ENCODE results near the gene PHYHIPL. TPM values are rescaled to one million over a fixed set of nuclear protein-coding genes. Genes with fewer than 3 reads are reported as not detected.

PHYHIPL gene
- total and polyA plus RNA-seq, 2 of the 8 experiments (the other 6 are each of a cell fraction or from before 2014, with no cell fraction given), result 0.23 to 0.48 TPM

GRCh38 chr10:59225211-59225610, 48.8 kb downstream of the PHYHIPL start:
- Histone ChIP-seq H3K4ac (replicated peaks; ENCODE audit: insufficient read length, low read depth, low read length) (no peak overlapping the region), H3K27me3 (replicated peaks in 1 of 4; ENCODE audit: control insufficient read depth in 3 of 4, extremely low read depth in 1 of 4, insufficient read depth in 3 of 4, low read length in 3 of 4) (no peaks in the 10 kb centered on the region), H2BK15ac (ENCODE audit: low read length) (no peak overlapping the region), H2BK5ac (ENCODE audit: low read depth, low read length) (no peak overlapping the region), H3K4me1 (replicated peaks in 1 of 4; ENCODE audit: control insufficient read depth in 3 of 4, insufficient read depth in 4 of 4, low read length in 3 of 4) (no peaks in the 10 kb centered on the region), H2BK12ac (ENCODE audit: low read depth, low read length) (no peak overlapping the region), H3K4me3 (ENCODE audit: extremely low read depth in 1 of 4, insufficient read depth in 2 of 4, low read depth in 3 of 4, low read length in 4 of 4) (no peak overlapping the region), H3K14ac (ENCODE audit: insufficient read length) (no peak overlapping the region), H2AK5ac (ENCODE audit: low read depth, low read length) (no peak overlapping the region), H4K91ac (replicated peaks; ENCODE audit: insufficient read length, low read length) (no peak overlapping the region), H3K79me2 (ENCODE audit: control insufficient read depth in 1 of 2, insufficient read depth in 2 of 2, low read length in 2 of 2) (no peaks in the 10 kb centered on the region), H3K23me2 (ENCODE audit: low read depth, low read length) (no peaks in the 10 kb centered on the region), H3K27ac (ENCODE audit: low read depth, low read length) (no peak overlapping the region), H3K9ac (replicated peaks in 1 of 4; ENCODE audit: extremely low read depth in 1 of 4, low read depth in 3 of 4, low read length in 3 of 4) (no peak overlapping the region), H3K9me3 (ENCODE audit: insufficient read depth in 2 of 2, low read depth in 1 of 2, low read length in 1 of 2) (no peaks in the 10 kb centered on the region), H4K5ac (ENCODE audit: insufficient read length, low read depth, low read length) (no peak overlapping the region), H3K18ac (ENCODE audit: extremely low read depth, low read length) (no peak overlapping the region), H3K4me2 (ENCODE audit: insufficient read depth in 1 of 2, low read depth in 2 of 2, low read length in 2 of 2) (no peak overlapping the region), H3K79me1 (ENCODE audit: low read depth, low read length) (no peaks in the 10 kb centered on the region), H3K56ac (replicated peaks; ENCODE audit: insufficient read length, low read depth, low read length) (no peak overlapping the region), H3K23ac (ENCODE audit: insufficient read length) (no peak overlapping the region), H4K8ac (ENCODE audit: extremely low read depth, insufficient read depth, low read length) (no peak overlapping the region), H2BK20ac (ENCODE audit: low read length) (no peak overlapping the region), H2AFZ (ENCODE audit: low read length) (no peak overlapping the region), H3K36me3 (ENCODE audit: control insufficient read depth in 2 of 4, insufficient read depth in 4 of 4, low read length in 3 of 4) (no peaks in the 10 kb centered on the region), H2BK120ac (replicated peaks; ENCODE audit: low read depth, low read length) (no peak overlapping the region), H4K20me1 (replicated peaks in 1 of 2; ENCODE audit: control insufficient read depth in 1 of 2, insufficient read depth in 2 of 2, low read length in 2 of 2) (no peaks in the 10 kb centered on the region)
- no peak for DNase-seq (ENCODE audit: low read depth in 1 of 2, low spot score in 2 of 2)
- CTCF ChIA-PET (ENCODE audit: partially characterized antibody), result no interaction called here
- POLR2A ChIA-PET (ENCODE audit: partially characterized antibody), result no interaction called here
- FAIRE-seq, result no peak
- no peak for TF ChIP-seq SIX5 (IDR thresholded peaks at IDR 0.05; ENCODE audit: low read depth, low read length)
- no peak for TF ChIP-seq EP300 (IDR thresholded peaks at IDR 0.05; ENCODE audit: borderline replicate concordance in 1 of 2, low read depth in 2 of 2, low read length in 2 of 2)
- TF ChIP-seq TEAD4 (IDR thresholded peaks at IDR 0.05; ENCODE audit: low read depth, low read length), result no peak
- TF ChIP-seq ATF3 (IDR thresholded peaks at IDR 0.05; ENCODE audit: insufficient read depth, low read depth, low read length), result no peak
- no peak for TF ChIP-seq SRF (IDR thresholded peaks at IDR 0.05; ENCODE audit: low read depth, low read length)
- TF ChIP-seq CHD2 (IDR thresholded peaks at IDR 0.05; ENCODE audit: low read length), result no peak
- no peak for TF ChIP-seq USF2 (IDR thresholded peaks at IDR 0.05; ENCODE audit: low read length)
- TF ChIP-seq SIRT6 (IDR thresholded peaks at IDR 0.05; ENCODE audit: low read length), result no peak
- no peak for TF ChIP-seq ASH2L (IDR thresholded peaks at IDR 0.05; ENCODE audit: low read length)
- no peak for TF ChIP-seq HDAC6 (IDR thresholded peaks at IDR 0.05; ENCODE audit: low read depth, low read length)
- TF ChIP-seq GABPA (IDR thresholded peaks at IDR 0.05; ENCODE audit: borderline replicate concordance, insufficient read depth, low read length), result no peak
